GM19372 (cell line): ENCODE data around the gene GPSM1.
"Not testable (repeated sequence)": the region's sequence is repeated elsewhere in the genome, so short reads cannot be mapped to it uniquely, and the experiment has no call there.

Experiments
- ATAC-seq: cut with Tn5 transposase; IDR thresholded peaks from one replicate; pipeline ENCODE4 v1.9.1; 2021; ENCODE audit warnings: mild to moderate bottlenecking, low read depth, moderate library complexity; ENCODE audit not compliant: unreplicated experiment

Gene GPSM1

DNA sequence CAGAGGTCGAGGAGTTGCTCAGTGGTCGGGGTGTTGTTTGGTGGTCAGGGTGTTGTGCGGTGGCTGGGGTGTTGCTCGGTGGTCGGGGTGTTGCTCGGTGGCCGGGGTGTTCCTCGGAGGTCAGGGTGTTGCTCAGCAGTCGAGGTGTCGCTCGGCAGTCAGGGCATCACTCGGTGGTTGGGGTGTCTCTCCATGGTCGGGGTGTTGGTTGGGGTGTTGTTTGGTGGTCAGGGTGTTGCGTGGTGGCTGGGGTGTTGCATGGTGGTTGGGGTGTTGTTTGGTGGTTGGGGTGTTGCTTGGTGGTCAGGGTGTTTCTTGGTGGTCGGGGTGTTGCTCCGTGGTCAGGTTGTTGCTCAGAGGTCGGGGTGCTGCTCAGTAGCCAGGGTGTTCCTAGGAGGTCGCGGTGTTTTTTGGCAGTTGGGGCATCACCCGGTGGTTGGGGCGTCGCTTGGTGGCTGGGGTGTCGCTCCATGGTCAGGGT is 11.0 kb upstream of the GPSM1 start:
- ATAC-seq: no peak

DNA sequence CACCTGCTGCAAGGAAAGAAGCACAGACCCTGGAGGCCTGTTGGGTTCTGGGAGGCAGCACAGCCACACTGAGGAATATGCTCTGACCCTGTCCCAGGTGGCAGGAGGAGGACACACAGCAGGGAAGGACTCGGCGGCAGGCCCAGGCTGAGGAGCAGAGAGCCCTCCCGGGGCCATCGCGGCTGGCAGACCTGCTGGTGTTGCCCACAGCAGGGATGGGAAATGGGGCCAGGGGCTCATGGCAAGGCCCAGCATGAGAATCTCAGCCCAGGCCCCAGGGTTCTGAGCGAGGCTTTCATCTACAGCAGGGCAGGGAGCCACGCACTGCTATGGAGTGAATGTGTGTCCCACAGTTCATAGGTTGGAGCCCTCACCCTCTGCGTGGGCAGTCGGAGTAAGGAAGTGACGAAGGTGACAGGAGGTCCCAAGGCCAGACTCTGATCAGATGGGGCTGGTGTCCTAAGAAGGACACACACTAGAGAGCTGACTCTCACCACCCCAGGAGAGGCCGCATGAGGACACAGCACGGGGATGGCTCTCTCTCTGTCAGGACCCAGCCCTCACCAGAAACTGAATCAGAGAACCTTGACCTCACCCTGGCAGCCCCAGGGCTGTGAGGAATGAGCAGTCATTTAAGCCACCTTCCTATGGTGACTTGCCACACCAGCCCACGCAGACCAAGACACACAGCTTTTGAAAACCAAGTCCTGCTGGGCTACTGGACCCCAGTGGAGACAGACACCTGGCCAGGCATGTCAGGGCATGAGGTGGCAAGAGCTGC is 10.3 kb upstream of the GPSM1 start:
- ATAC-seq: no peak

DNA sequence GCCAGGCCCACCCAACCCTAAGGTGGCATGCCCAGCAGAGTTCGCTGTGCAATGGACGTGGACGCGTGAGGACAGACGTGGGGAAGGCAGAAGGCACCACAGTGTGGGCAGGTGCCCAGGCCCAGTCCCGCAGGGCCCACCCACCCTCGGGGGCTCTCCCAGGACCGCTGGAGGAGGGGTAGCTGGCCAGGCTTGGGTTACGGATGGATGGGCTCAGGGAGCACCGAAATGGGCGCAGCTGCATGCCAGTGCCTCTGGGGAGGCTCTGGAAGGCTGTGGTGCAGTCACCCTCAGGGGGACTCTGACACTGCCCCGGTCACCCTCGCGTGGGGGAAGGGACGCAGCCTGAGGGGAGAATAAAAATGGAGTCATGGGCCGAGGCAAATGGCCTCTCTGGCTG is 9.6 kb upstream of the GPSM1 start:
- ATAC-seq: no peak

- no peak for ATAC-seq
Observed at GRCh38 chr9:136318111-136318775, 9.1 kb upstream of the GPSM1 start.

GRCh38 chr9:136318776-136319241 is 8.5 kb upstream of the GPSM1 start:
- ATAC-seq: no peak

GRCh38 chr9:136319244-136319643 is 8.1 kb upstream of the GPSM1 start:
- not testable (repeated sequence) for ATAC-seq

GRCh38 chr9:136319955-136320354 is 7.4 kb upstream of the GPSM1 start:
- not testable (repeated sequence) for ATAC-seq

DNA sequence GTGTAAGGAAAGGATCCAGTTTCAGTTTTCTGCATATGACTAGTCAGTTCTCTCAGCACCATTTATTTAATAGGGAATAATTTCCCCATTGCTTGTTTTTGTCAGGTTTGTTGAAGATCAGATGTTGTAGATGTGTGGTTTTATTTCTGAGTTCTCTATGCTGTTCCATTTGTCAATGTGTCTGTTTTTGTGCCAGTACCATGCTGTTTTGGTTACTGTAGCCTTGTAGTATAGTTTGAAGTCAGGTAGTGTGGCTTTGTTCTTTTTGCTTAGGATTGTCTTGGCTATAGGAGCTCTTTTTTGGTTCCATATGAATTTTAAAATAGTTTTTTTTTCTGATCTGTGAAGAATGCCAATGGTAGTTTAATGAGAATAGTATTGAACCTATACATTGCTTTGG is 6.4 kb upstream of the GPSM1 start:
- not testable (repeated sequence) for ATAC-seq

GRCh38 chr9:136321561-136321960 is 5.8 kb upstream of the GPSM1 start:
- no peak for ATAC-seq

- no peak for ATAC-seq
Observed at GRCh38 chr9:136322756-136323330, 4.5 kb upstream of the GPSM1 start.

- no peak for ATAC-seq
Observed at GRCh38 chr9:136323371-136323789, 4.0 kb upstream of the GPSM1 start.

GRCh38 chr9:136324501-136325300 is 2.6 kb upstream of the GPSM1 start:
- ATAC-seq: no peak

DNA sequence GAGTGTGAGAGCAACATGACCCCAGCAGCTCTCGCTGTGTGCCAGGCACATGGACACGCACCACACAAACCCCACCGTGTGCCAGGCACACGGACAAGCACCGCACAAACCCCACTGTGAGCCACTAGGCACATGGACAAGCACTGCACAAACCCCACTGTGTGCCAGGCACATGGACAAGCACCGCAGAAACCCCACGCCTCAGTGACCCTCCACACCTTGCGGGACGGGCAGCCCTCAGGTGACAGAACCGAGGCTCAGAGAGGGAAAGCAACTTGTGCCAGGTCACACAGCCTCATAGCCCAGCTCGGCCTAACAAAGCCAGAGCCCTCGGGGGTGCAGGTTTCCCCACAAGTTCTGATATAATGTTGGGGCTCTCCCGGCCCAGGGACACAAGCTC is 2.0 kb upstream of the GPSM1 start:
- ATAC-seq: no peak

DNA sequence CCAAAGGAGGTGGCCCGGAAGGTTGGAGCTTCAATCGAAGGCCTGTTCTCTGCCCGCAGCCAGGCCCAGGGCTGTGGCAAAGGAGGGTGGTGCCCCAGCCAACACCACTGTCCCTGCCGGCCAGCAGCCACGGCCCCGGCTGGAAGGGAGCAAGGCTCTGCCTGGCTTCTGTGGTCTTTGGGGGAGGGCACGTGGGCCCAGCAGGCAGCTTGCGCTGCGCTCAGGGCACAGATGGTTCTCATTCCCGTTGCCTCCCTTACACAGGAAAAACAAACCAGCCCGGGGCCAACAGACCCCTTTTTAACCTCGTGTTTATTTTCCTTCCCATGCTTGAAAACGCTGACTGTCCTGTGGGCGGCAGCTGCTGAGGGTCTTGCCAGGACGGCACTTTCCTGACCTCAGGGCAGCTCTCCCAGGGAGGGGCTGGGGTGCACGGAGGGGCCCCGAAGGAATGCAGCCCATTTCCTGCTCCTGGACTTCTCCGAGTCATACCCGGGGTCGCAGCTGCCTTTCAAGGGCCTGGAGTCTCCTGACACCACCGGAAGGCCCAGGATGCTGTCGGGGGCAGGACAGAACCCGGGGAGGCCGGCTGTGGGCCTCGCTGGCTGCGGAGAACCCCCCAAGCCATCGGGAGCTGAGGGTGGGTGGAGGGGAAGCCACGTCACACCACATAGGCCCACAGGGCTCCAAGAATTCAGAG is 1.1 kb upstream of the GPSM1 start:
- no peak for ATAC-seq

DNA sequence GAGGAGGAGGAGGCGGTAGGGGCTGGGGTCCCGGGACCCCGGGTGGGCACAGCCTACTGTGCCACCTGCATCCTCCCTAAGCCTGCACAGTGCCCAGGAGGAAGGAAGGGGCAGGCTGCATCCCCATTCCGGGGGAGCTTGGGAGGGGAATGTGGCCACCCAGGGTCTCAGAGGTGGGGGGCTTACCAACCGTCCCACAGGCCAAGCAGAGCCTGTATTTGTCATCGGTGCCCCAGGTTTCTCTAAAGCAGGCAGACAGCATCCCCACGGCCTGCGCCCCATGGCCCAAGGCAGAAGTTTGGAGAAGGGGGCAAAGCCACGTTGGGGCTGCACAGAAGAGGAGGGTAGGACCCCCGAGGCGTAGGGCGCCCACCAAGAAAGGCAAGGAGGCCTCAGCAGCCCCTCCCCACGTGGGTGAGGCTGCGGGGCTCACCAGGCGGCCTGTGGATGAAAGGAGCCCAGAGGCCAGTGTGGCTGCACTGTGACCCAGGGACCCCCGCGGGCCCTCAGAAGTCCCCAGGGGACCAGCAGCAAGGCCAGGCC is 507 bp upstream of the GPSM1 start:
- no peak for ATAC-seq

- ATAC-seq: no peak
Observed at GRCh38 chr9:136328011-136328621, 777 bp downstream of the GPSM1 start.

DNA sequence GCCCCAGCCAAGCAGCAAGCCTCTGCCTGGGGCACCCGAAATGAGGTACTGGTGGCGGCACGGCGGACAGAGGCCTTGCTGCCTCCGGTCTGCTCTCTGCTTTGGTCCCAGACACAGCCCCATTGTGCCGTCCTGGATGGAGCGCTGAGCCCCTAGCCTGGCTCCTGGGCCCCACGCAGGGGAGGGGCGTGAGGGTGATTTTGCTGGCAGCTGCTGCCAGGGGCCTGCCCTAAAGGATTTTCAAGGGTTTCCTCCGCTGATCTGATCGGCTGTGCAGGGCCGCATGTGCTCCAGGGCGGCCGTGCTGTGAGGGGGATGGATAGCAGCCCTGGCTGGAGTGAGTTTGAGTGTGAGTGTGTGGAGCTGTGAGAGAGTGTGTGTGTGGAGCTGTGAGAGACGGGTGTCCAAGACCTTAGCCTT is 1.3 kb downstream of the GPSM1 start:
- ATAC-seq: no peak

- no peak for ATAC-seq
Observed at GRCh38 chr9:136329211-136329627, 1.9 kb downstream of the GPSM1 start.

GRCh38 chr9:136329636-136330405 is 2.5 kb downstream of the GPSM1 start:
- ATAC-seq: no peak
